Effector memory CD4-positive, alpha-beta T cell (primary cell): Measurements from ENCODE around the gene MLLT1.

ENCODE experiments used
- DNase-seq, 3 donors: peaks; one replicate each; pipeline ENCODE4 v3.0.0-alpha.2; 2020
- H3K27ac ChIP-seq: 2 replicates; pipeline ENCODE4 v1.7.0; 2013; ENCODE audit warnings: mild to moderate bottlenecking, low read length, moderate library complexity; ENCODE audit not compliant: insufficient read depth, poor library complexity, severe bottlenecking
- H3K27me3 ChIP-seq: replicated peaks from 2 replicates; pipeline ENCODE4 v1.7.0; 2013; ENCODE audit warnings: mild to moderate bottlenecking, low read length; ENCODE audit not compliant: insufficient read depth, control insufficient read depth, poor library complexity, severe bottlenecking
- H3K36me3 ChIP-seq: 2 replicates; pipeline ENCODE4 v1.7.0; 2013; ENCODE audit warnings: mild to moderate bottlenecking, low read length, moderate library complexity; ENCODE audit not compliant: control insufficient read depth, insufficient read depth
- H3K4me1 ChIP-seq: 2 replicates; pipeline ENCODE4 v1.7.0; 2013; ENCODE audit warnings: low read length, mild to moderate bottlenecking; ENCODE audit not compliant: control insufficient read depth, insufficient read depth, poor library complexity, severe bottlenecking
- H3K4me3 ChIP-seq: 2 replicates; pipeline ENCODE4 v1.7.0; 2013; ENCODE audit warnings: low read length, low read depth, mild to moderate bottlenecking; ENCODE audit not compliant: insufficient read depth, poor library complexity, severe bottlenecking
- H3K9me3 ChIP-seq: 2 replicates; pipeline ENCODE4 v1.7.0; 2013; ENCODE audit warnings: mild to moderate bottlenecking, low read length, moderate library complexity; ENCODE audit not compliant: control insufficient read depth

The MLLT1 gene

DNA sequence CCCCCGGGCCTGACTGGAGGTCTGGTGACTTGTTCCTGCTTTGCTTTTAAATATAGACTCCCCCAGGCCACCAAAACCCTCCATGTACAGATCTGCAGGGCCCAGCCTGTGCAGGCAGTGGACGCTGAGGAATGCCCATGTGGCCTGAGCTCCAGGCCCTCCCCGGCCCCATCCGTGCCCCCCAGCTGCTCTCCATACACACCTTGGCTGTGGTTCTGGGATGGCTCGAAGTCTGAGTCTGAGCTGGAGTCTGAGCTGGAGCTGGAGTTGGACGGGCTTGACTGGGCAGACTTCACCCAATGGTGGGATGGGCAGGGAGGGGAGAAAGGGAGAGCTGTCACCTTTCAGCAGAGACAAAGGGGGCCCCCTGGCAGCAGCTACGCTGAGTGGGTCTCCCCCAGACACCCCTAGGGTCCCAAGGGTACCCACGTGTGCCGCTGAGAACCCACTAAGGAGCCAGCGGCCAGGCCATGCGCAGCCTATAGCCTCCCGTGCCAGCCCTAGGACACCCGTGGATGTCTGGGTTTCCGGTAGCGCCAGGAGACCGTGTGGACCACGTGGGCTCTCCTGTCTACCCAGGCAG lies 61.9 kb downstream of the MLLT1 start:
- H3K27ac ChIP-seq: no peak overlapping the region
- no peaks in the 10 kb centered on the region for H3K27me3 ChIP-seq
- H3K4me1 ChIP-seq: no peaks in the 10 kb centered on the region
- no peaks in the 10 kb centered on the region for H3K9me3 ChIP-seq
- no peak overlapping the region for H3K4me3 ChIP-seq
- H3K36me3 ChIP-seq: peaks cover 39% of the 10 kb centered on the region
- DNase-seq: no peak

DNA sequence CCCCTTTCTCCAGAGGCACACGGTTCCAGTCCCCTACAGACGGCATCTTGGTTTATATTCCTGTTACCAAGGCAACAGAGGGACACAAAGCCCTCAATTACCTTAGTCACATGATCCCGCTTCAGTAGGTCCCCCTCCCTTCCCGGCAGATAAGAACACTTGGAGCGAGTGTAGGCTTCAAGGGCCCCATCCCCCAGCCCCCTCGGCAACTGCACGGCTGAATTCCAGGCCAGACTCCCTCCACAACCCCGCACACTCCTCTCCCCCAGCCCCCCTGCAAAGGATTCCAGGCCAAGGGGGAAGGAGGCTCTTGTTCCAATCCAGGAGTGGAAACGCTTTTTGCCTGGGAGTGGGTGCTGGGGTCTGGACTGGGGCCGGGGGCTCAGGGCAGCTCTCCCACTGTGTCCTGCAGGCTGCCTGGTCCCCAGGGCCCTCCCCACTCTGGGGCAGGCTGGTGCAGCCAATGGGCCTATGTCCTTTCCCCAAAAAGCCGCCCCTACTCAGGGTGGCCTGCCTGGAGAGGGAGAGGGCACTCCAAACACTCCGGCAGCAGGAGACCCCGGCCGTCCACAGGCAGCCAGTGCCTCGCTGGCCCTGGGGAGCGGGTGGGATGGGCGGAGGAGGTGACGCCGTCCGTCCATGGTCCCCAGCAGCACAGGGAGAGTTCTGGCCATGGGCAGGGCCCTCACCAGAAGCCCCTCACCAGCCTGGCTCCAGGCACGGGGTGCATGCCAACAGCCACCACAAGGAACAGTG lies 62.6 kb downstream of the MLLT1 start:
- Histone ChIP-seq H3K9me3 (no peaks in the 10 kb centered on the region), H3K27ac (no peak overlapping the region), H3K27me3 (no peaks in the 10 kb centered on the region), H3K4me3 (no peak overlapping the region), H3K4me1 (no peaks in the 10 kb centered on the region), H3K36me3 (peaks cover 40% of the 10 kb centered on the region)
- DNase-seq: no peak

DNA sequence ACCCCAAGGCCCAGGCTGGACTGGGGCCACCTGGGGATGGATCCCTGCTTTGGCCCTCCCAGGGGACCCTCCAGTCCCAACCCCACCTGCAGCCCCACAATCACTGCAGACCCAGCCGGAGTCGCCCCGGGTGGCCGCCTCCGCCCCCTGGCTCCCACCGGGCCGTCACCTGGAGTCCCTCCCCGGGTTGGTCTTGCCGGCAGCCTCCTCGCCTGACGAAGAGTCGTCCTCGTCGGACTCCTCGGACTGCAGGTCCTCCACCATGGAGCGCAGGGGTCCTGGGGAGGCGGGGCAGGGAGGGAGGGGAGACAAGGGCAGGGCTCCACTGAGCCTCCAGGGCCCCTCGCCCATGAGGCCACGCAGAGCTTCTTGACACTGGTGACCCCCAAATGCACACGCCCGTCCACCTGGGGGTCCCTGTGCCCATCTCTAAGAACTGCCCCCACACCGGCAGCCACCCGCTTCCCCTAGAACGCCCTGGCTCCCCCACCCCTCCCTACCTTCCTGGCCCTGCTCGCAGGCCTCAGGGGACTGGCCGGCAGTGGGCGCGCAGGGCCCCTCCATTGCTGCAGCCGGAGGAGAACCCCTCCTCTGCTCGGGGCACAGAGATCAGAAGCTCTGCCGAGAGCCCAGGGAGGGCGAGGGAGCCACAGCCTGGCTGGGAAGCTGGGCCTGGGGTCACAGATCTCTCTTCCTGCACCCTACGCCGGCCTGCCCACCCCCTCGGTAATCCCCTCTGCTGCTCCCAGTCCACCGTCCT lies 63.4 kb downstream of the MLLT1 start:
- no peak overlapping the region for H3K4me3 ChIP-seq
- H3K36me3 ChIP-seq: peaks cover 43% of the 10 kb centered on the region
- H3K9me3 ChIP-seq: no peaks in the 10 kb centered on the region
- no peaks in the 10 kb centered on the region for H3K4me1 ChIP-seq
- DNase-seq: no peak
- H3K27ac ChIP-seq: no peak overlapping the region
- no peaks in the 10 kb centered on the region for H3K27me3 ChIP-seq

DNA sequence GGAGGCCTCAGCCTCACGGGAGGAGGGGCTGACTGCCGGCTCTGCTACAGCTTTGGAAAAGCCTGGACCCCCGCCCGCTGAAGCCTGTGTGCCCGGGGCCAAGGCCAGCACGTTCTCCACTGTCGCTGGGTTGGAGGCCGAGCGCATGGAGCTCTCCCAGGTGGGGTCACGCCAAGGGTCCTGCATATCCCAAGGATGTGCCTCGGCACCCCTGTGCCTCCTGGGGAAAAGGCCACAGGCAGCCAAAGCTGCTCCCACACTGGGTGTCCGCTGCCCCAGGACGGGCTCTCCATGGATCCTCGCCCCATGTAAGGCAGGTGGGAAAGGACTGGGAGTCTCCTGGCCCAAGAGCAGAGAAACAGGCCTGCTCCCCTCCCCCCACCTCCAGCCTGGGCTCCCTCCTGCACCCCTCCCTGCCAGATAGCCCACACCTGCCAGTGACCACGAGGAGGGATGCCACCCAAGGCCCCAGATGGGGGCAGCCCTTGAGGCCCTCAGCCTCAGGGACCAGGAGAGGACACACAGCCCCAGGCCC lies 64.0 kb downstream of the MLLT1 start:
- H3K27me3 ChIP-seq: no peaks in the 10 kb centered on the region
- no peaks in the 10 kb centered on the region for H3K4me1 ChIP-seq
- H3K9me3 ChIP-seq: no peaks in the 10 kb centered on the region
- peaks cover 37% of the 10 kb centered on the region for H3K36me3 ChIP-seq
- no peak for DNase-seq
- H3K27ac ChIP-seq: no peak overlapping the region
- no peak overlapping the region for H3K4me3 ChIP-seq

DNA sequence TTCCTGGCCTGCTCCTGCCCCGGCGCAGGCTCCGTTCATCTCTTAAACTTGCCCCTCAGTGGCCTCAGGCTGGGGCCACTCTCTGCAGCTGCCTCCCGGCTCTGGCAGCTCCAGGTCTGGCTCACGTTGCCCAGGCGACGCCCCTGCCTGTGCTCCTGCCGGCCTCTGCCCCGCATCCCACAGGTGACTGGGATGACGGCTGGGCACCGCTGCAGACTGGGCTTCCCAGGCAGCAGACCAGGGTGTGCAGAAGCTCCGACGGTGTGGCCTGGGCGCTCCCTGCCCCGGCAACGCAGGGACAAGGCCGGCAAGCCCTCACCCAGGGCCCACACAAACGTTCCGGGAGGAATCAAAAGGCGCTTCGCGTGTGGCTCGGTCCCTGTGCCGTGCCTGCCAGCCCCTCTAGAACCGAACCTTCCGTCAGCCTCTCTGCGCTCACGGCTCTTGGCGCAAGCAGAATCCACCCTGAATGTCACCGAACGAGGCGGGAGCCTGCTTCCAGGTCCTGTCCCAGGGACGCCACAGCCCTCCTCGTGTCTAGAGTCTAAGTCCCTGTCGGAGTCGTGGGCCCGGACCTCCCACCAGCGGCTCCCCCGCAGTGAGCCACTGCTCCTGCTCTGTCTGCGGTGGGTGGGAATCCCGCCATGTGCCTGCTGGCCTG lies 64.8 kb downstream of the MLLT1 start:
- H3K36me3 ChIP-seq: peaks cover 33% of the 10 kb centered on the region
- H3K4me3 ChIP-seq: no peak overlapping the region
- no peaks in the 10 kb centered on the region for H3K4me1 ChIP-seq
- no peaks in the 10 kb centered on the region for H3K27me3 ChIP-seq
- no peak overlapping the region for H3K27ac ChIP-seq
- DNase-seq: no peak
- H3K9me3 ChIP-seq: no peaks in the 10 kb centered on the region

DNA sequence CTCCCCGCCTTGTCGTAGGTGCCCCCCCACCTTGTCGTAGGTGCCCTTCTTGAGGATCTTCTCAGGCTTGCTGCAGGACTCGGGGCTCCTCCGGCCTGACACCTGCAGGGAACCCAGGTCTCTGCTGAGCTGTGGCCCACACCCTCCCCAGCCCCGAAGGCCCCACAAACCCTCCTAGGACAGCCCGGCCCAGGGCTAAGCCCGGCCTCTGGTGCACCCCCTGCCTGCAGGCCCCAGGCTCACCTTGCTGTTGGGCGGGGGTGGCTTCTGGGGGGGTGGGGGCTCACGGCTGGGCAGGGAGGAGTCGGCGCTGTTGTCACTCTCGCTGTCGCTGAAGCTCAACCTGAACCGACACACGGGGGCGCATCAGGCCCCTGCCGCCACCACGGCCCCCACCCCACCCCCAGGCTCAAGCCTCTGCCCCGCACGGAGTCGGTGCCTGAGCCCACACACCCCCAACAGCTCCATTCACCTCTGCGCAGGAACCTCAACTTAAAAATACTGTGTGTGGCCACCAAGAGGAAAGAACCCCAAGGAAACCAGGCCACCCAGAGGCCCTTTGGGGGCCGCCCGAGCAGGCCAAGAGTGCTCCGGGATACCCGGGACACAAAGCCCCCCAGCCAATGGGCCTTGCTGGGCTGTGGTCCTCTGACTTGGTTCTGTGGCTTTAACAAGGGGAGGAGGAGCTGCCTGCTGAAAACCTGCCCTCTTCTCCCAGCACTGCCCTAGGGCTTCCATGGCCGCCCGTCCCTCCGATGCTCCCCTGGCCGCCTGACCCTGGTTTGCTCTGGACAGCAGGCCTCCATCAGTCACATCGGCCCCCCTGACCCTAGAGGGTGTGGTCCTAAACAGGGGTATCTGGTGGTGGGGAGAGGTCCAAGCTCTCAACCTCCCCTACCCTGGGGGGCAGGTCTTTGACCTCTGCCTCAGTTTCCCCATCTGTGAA lies 65.8 kb downstream of the MLLT1 start:
- no peaks in the 10 kb centered on the region for H3K27me3 ChIP-seq
- peaks cover 27% of the 10 kb centered on the region for H3K36me3 ChIP-seq
- H3K27ac ChIP-seq: no peak overlapping the region
- H3K4me1 ChIP-seq: no peaks in the 10 kb centered on the region
- no peaks in the 10 kb centered on the region for H3K9me3 ChIP-seq
- H3K4me3 ChIP-seq: no peak overlapping the region
- no peak for DNase-seq

DNA sequence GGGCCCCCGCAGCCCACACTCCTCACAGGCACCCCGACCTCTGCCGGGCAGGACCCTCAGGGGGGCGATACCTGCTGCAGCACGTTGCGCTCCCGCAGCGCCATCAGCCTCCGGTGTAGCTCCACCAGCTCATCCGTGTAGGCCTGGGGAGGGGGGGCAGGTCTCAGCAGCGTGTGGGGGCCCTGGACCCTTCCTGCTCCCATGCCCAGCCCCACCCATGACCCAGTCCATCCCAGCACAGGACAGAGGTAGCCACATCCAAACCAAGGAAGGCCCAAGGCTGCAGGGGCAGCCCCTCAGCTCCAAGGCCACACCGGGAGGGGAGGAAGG lies 66.5 kb downstream of the MLLT1 start:
- DNase-seq: no peak
- Histone ChIP-seq H3K27ac (no peak overlapping the region), H3K36me3 (peaks cover 27% of the 10 kb centered on the region), H3K4me1 (no peaks in the 10 kb centered on the region), H3K9me3 (no peaks in the 10 kb centered on the region), H3K27me3 (no peaks in the 10 kb centered on the region), H3K4me3 (no peak overlapping the region)

DNA sequence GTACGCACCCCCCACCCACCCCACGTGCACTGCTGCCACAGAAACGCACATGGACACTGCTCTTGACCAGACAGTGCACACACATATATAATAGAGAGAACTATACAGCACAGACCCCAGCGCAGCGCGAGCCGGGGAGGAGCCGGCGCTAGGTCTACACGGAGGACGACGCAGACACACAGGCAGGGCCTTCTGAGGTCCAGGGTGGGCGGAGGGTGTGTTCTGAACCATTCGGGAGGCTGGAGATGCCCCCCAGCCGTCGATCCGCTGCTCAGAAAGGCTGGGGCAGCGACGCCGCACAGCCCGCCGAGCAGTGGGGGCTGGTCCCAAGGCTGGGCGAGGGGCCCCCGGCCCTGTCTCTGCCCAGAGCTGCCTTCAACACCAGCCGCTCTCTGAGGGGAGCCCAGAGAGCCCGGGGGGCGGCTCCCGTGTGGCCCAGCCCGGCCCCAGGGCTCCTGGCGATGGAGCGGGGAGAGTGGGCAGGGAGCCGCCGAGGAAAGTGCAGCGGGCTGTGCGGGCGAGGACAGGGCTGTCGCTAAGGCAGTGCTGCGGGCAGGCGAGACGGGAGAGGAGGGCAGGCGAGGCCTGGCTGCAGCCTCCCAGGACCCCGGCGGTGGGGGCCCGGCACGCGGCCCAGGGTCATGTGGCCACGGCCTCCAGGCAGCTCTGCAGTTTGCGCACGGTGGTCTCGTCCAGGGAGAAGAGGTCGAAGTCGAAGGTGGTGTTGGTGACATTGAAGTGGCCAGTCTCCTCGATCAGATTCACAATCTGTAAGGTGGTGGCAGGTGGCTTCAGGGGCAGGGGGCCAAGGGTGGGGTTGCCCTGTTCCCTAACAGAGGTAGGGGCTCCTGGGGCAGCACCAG lies 67.1 kb downstream of the MLLT1 start:
- no peak overlapping the region for H3K4me3 ChIP-seq
- H3K27me3 ChIP-seq: no peaks in the 10 kb centered on the region
- no peak for DNase-seq
- no peak overlapping the region for H3K27ac ChIP-seq
- H3K4me1 ChIP-seq: no peaks in the 10 kb centered on the region
- H3K36me3 ChIP-seq: peaks cover 27% of the 10 kb centered on the region
- no peaks in the 10 kb centered on the region for H3K9me3 ChIP-seq
